ENCODE data around the gene CDC25B. TPM values are rescaled to one million over a fixed set of nuclear protein-coding genes. Genes with fewer than 3 reads are reported as not detected.
"Not testable (repeated sequence)": the region's sequence is repeated elsewhere in the genome, so short reads cannot be mapped to it uniquely, and the experiment has no call there.

CDC25B gene
- total RNA-seq, 2 experiments from 2014 or later = 294 to 298 TPM

- peaks cover 66% of the 10 kb centered on the region for H3K4me1 Mint-ChIP-seq (ENCODE audit: low read depth)
- no peak for DNase-seq
- POLR2A ChIA-PET = interaction anchor here (1.0 to 7.3 kb wide), 5 partner anchors 8 to 71 kb away, joined by 3 to 44 read pairs (median 13); partner anchors contain the start of genes ADISSP, CDC25B and CENPB
- no peaks in the 10 kb centered on the region for H3K27me3 Mint-ChIP-seq (ENCODE audit: low read depth)
- no peaks in the 10 kb centered on the region for H3K9me3 Mint-ChIP-seq (ENCODE audit: insufficient read depth)
- CTCF ChIA-PET = interaction anchor here (0.6 to 7.7 kb wide), 14 partner anchors 9 to 675 kb away, joined by 3 to 126 read pairs (median 9); partner anchors contain the start of genes CDC25B and CENPB
- peak overlapping the region; percentile 78 for H3K4me3 Mint-ChIP-seq
- no peak for ATAC-seq
- H3K36me3 Mint-ChIP-seq (ENCODE audit: low read depth) = peaks cover 13% of the 10 kb centered on the region
- H3K27ac Mint-ChIP-seq = peak overlapping the region; percentile 89
Measured at GRCh38 chr20:3819411-3820047, 23.4 kb downstream of the CDC25B start.

GRCh38 chr20:3820048-3820900, 24.2 kb downstream of the CDC25B start, which contains the start of gene AP5S1:
TSS of gene AP5S1 (plus strand) at chr20:3820547. CDS start at chr20:3822118, 1,571 bp downstream.
- Mint-ChIP-seq H3K9me3 (ENCODE audit: insufficient read depth) (no peaks in the 10 kb centered on the region), H3K27me3 (ENCODE audit: low read depth) (no peaks in the 10 kb centered on the region), H3K4me1 (ENCODE audit: low read depth) (peaks cover 59% of the 10 kb centered on the region), H3K36me3 (ENCODE audit: low read depth) (peaks cover 17% of the 10 kb centered on the region), H3K27ac (peak within 1 kb of the TSS; percentile 95), H3K4me3 (peak within 1 kb of the TSS; percentile 89)
- DNase-seq (peak; percentile 96), ATAC-seq (peak; percentile 87)
- CTCF ChIA-PET = interaction anchor here (0.6 to 7.7 kb wide), 23 partner anchors 9 to 676 kb away, joined by 3 to 126 read pairs (median 5); partner anchors contain the start of genes ADISSP, CDC25B, CENPB and SPEF1
- POLR2A ChIA-PET = interaction anchor here (0.6 to 7.3 kb wide), 9 partner anchors 8 to 611 kb away, joined by 3 to 44 read pairs (median 4); partner anchors contain the start of genes ADISSP, CDC25B, CENPB and ITPA

- ATAC-seq (no peak), DNase-seq (no peak)
- Mint-ChIP-seq H3K4me3 (peak overlapping the region; percentile 89), H3K27me3 (ENCODE audit: low read depth) (no peaks in the 10 kb centered on the region), H3K36me3 (ENCODE audit: low read depth) (peaks cover 21% of the 10 kb centered on the region), H3K27ac (peak overlapping the region; percentile 95), H3K4me1 (ENCODE audit: low read depth) (peaks cover 54% of the 10 kb centered on the region), H3K9me3 (ENCODE audit: insufficient read depth) (no peaks in the 10 kb centered on the region)
- CTCF ChIA-PET = interaction anchor here (0.7 to 7.7 kb wide), 23 partner anchors 9 to 660 kb away, joined by 3 to 126 read pairs (median 5); partner anchors contain the start of genes ADISSP, CDC25B, CENPB and SPEF1
- POLR2A ChIA-PET = interaction anchor here (0.6 to 7.3 kb wide), 9 partner anchors 9 to 612 kb away, joined by 3 to 44 read pairs (median 4); partner anchors contain the start of genes ADISSP, CDC25B, CENPB and ITPA
Measured at GRCh38 chr20:3820901-3821727, 25.0 kb downstream of the CDC25B start.

GRCh38 chr20:3821996-3822395, 25.9 kb downstream of the CDC25B start:
- Mint-ChIP-seq H3K27ac (peak overlapping the region; percentile 95), H3K4me1 (ENCODE audit: low read depth) (peaks cover 48% of the 10 kb centered on the region), H3K4me3 (peak overlapping the region; percentile 89), H3K27me3 (ENCODE audit: low read depth) (no peaks in the 10 kb centered on the region), H3K9me3 (ENCODE audit: insufficient read depth) (no peaks in the 10 kb centered on the region), H3K36me3 (ENCODE audit: low read depth) (peaks cover 26% of the 10 kb centered on the region)
- ChIA-PET POLR2A (interaction anchor here (0.6 to 7.3 kb wide), 4 partner anchors 26 to 92 kb away, joined by 3 to 44 read pairs (median 28); partner anchors contain the start of genes ADISSP, CDC25B and CENPB), CTCF (interaction anchor here (4.0 to 7.7 kb wide), 2 partner anchors 34 kb away, joined by 27 to 126 read pairs; partner anchors contain the start of gene CENPB)
- no peak for DNase-seq
- ATAC-seq = no peak

- Mint-ChIP-seq H3K27ac (no peak overlapping the region), H3K36me3 (ENCODE audit: low read depth) (peaks cover 27% of the 10 kb centered on the region), H3K9me3 (ENCODE audit: insufficient read depth) (no peaks in the 10 kb centered on the region), H3K27me3 (ENCODE audit: low read depth) (no peaks in the 10 kb centered on the region), H3K4me3 (no peak overlapping the region), H3K4me1 (ENCODE audit: low read depth) (peaks cover 31% of the 10 kb centered on the region)
- no peak for ATAC-seq
- CTCF ChIA-PET = interaction anchor here (1.3 kb wide), 1 partner anchor 55 kb away, joined by 3 read pairs; no protein-coding TSS in a partner anchor
- POLR2A ChIA-PET = interaction anchor here (0.6 kb wide), 1 partner anchor 56 kb away, joined by 3 read pairs; the partner anchor contains the start of gene ADISSP
- no peak for DNase-seq
Measured at GRCh38 chr20:3823881-3824280, 27.8 kb downstream of the CDC25B start.

GRCh38 chr20:3825526-3825925, 29.4 kb downstream of the CDC25B start:
- ChIA-PET POLR2A (no interaction called here), CTCF (no interaction called here)
- Mint-ChIP-seq H3K9me3 (ENCODE audit: insufficient read depth) (no peaks in the 10 kb centered on the region), H3K27me3 (ENCODE audit: low read depth) (no peaks in the 10 kb centered on the region), H3K27ac (peak overlapping the region; percentile 11), H3K4me3 (no peak overlapping the region), H3K36me3 (ENCODE audit: low read depth) (peaks cover 32% of the 10 kb centered on the region), H3K4me1 (ENCODE audit: low read depth) (peaks cover 20% of the 10 kb centered on the region)
- ATAC-seq (no peak), DNase-seq (no peak)

GRCh38 chr20:3826420-3826819, 30.3 kb downstream of the CDC25B start:
- Mint-ChIP-seq H3K27ac (no peak overlapping the region), H3K4me1 (ENCODE audit: low read depth) (peaks cover 14% of the 10 kb centered on the region), H3K36me3 (ENCODE audit: low read depth) (peaks cover 29% of the 10 kb centered on the region), H3K9me3 (ENCODE audit: insufficient read depth) (no peaks in the 10 kb centered on the region), H3K27me3 (ENCODE audit: low read depth) (no peaks in the 10 kb centered on the region), H3K4me3 (no peak overlapping the region)
- DNase-seq = no peak
- ATAC-seq = no peak
- ChIA-PET CTCF (interaction anchor here (1.0 to 1.1 kb wide), 2 partner anchors 8 to 39 kb away, joined by 3 read pairs; no protein-coding TSS in a partner anchor), POLR2A (no interaction called here)

- POLR2A ChIA-PET = no interaction called here
- peaks cover 21% of the 10 kb centered on the region for H3K36me3 Mint-ChIP-seq (ENCODE audit: low read depth)
- CTCF ChIA-PET = interaction anchor here (1.0 kb wide), 1 partner anchor 41 kb away, joined by 3 read pairs; no protein-coding TSS in a partner anchor
Measured at GRCh38 chr20:3828798-3829197, 32.7 kb downstream of the CDC25B start.

GRCh38 chr20:3829891-3830290, 33.8 kb downstream of the CDC25B start:
- H3K4me1 Mint-ChIP-seq (ENCODE audit: low read depth); H3K4me3 Mint-ChIP-seq; POLR2A ChIA-PET; H3K27me3 Mint-ChIP-seq (ENCODE audit: low read depth); DNase-seq; H3K27ac Mint-ChIP-seq; ATAC-seq; H3K9me3 Mint-ChIP-seq (ENCODE audit: insufficient read depth): not testable (repeated sequence)
- H3K36me3 Mint-ChIP-seq (ENCODE audit: low read depth) = peaks cover 18% of the 10 kb centered on the region
- CTCF ChIA-PET = interaction anchor here (1.5 kb wide), 1 partner anchor 9 kb away, joined by 6 read pairs; the partner anchor contains the start of gene AP5S1

More at GRCh38 chr20:3828798-3829197, 32.7 kb downstream of the CDC25B start:
- no peak overlapping the region for H3K4me3 Mint-ChIP-seq
- H3K4me1 Mint-ChIP-seq (ENCODE audit: low read depth) = peaks cover 6% of the 10 kb centered on the region
- no peaks in the 10 kb centered on the region for H3K27me3 Mint-ChIP-seq (ENCODE audit: low read depth)
- no peak overlapping the region for H3K27ac Mint-ChIP-seq
- no peak for ATAC-seq
- no peak for DNase-seq
- H3K9me3 Mint-ChIP-seq (ENCODE audit: insufficient read depth) = no peaks in the 10 kb centered on the region

- DNase-seq (no peak), ATAC-seq (no peak)
- ChIA-PET POLR2A (no interaction called here), CTCF (interaction anchor here (1.6 kb wide), 1 partner anchor 19 kb away, joined by 4 read pairs; no protein-coding TSS in a partner anchor)
- no peaks in the 10 kb centered on the region for H3K9me3 Mint-ChIP-seq (ENCODE audit: insufficient read depth)
- H3K4me1 Mint-ChIP-seq (ENCODE audit: low read depth) = peaks cover 18% of the 10 kb centered on the region
- H3K27me3 Mint-ChIP-seq (ENCODE audit: low read depth) = no peaks in the 10 kb centered on the region
- H3K4me3 Mint-ChIP-seq = no peak overlapping the region
- no peak overlapping the region for H3K27ac Mint-ChIP-seq
- H3K36me3 Mint-ChIP-seq (ENCODE audit: low read depth) = no peaks in the 10 kb centered on the region
Measured at GRCh38 chr20:3836132-3836531, 40.0 kb downstream of the CDC25B start.
